Cardiac muscle cell (in vitro differentiated cells and primary cell): Measurements from ENCODE around the gene ZNF740. TPM values are rescaled to one million over a fixed set of nuclear protein-coding genes. Genes with fewer than 3 reads are reported as not detected.
A peak's percentile ranks its signal among the peaks of the same experiment; 100 is the strongest.

Experiments
- DNase-seq, 2 donors: peaks; one replicate each; pipeline versions ENCODE4 v3.0.0 to v3.0.0-alpha.2; 2010 to 2017; ENCODE audit warnings: low read depth in 1 of 2, low spot score in 1 of 2
- H3K27ac ChIP-seq: fragments of 200-600 bp; sonication (generic); 2 replicates; pipeline ENCODE4 v1.5.1; 2016
- H3K27me3 ChIP-seq: fragments of 200-600 bp; sonication (generic); 2 replicates; pipeline ENCODE4 v1.6.0; 2016; ENCODE audit warnings: control low read depth
- H3K36me3 ChIP-seq: fragments of 200-600 bp; sonication (generic); 2 replicates; pipeline ENCODE4 v1.5.1; 2016; ENCODE audit warnings: control low read depth
- H3K4me1 ChIP-seq: fragments of 200-600 bp; sonication (generic); 2 replicates; pipeline ENCODE4 v1.8.1; 2017; ENCODE audit warnings: low read depth, mild to moderate bottlenecking, mixed run types
- H3K4me3 ChIP-seq: fragments of 200-600 bp; sonication (generic); 2 replicates; pipeline ENCODE4 v1.5.1; 2016; ENCODE audit warnings: mild to moderate bottlenecking
- H3K9me3 ChIP-seq: fragments of 200-600 bp; sonication (generic); 2 replicates; pipeline ENCODE4 v1.5.1; 2017; ENCODE audit warnings: low read depth, mild to moderate bottlenecking, control low read depth
- CTCF ChIP-seq: IDR thresholded peaks from 2 replicates; pipeline ENCODE4 v1.5.1; 2012; ENCODE audit warnings: low read depth, mild to moderate bottlenecking, low read length
- polyA plus RNA-seq: library from polyadenylated mRNA; unstranded; fragments of >200 nt; fragmentation: Nextera tagmentation; extraction: Ambion mirVana; gene quantifications from 2 replicates; pipeline ENCODE4 v1.2.1, GENCODE V29; 2016
- total RNA-seq: library from RNA; depleted of rRNA; stranded (reverse); fragments of >200 nt; gene quantifications from 2 replicates; pipeline ENCODE4 v1.2.3, GENCODE V29; 2016

The ZNF740 gene
- total and polyA plus RNA-seq, 2 experiments from 2014 or later = 4.4 to 20.5 TPM

GRCh38 chr12:53236443-53237111 lies 56.1 kb downstream of the ZNF740 start:
- no peak for DNase-seq
- Histone ChIP-seq H3K36me3 (no peaks in the 10 kb centered on the region), H3K4me1 (peaks cover 25% of the 10 kb centered on the region), H3K27ac (no peak overlapping the region), H3K4me3 (no peak overlapping the region), H3K9me3 (no peaks in the 10 kb centered on the region), H3K27me3 (no peaks in the 10 kb centered on the region)
- no peak for TF ChIP-seq CTCF

GRCh38 chr12:53239643-53240258 lies 59.2 kb downstream of the ZNF740 start:
- H3K4me3 ChIP-seq = no peak overlapping the region
- no peaks in the 10 kb centered on the region for H3K27me3 ChIP-seq
- peaks cover 14% of the 10 kb centered on the region for H3K4me1 ChIP-seq
- H3K36me3 ChIP-seq = no peaks in the 10 kb centered on the region
- H3K27ac ChIP-seq = no peak overlapping the region
- DNase-seq = no peak
- TF ChIP-seq CTCF = no peak
- H3K9me3 ChIP-seq = no peaks in the 10 kb centered on the region

- no peaks in the 10 kb centered on the region for H3K9me3 ChIP-seq
- H3K4me3 ChIP-seq = no peak overlapping the region
- H3K27me3 ChIP-seq = no peaks in the 10 kb centered on the region
- H3K4me1 ChIP-seq = peaks cover 14% of the 10 kb centered on the region
- TF ChIP-seq CTCF = no peak
- no peaks in the 10 kb centered on the region for H3K36me3 ChIP-seq
- H3K27ac ChIP-seq = peak overlapping the region; percentile 75
- DNase-seq = no peak
These were observed 61.3 kb downstream of the ZNF740 start for GRCh38 chr12:53241623-53242412.

GRCh38 chr12:53244337-53244736 lies 63.8 kb downstream of the ZNF740 start:
- no peaks in the 10 kb centered on the region for H3K9me3 ChIP-seq
- DNase-seq = peak in 1 of 2 donors; percentile 69
- H3K27me3 ChIP-seq = no peaks in the 10 kb centered on the region
- H3K36me3 ChIP-seq = no peaks in the 10 kb centered on the region
- peaks cover 14% of the 10 kb centered on the region for H3K4me1 ChIP-seq
- no peak for TF ChIP-seq CTCF
- H3K4me3 ChIP-seq = no peak overlapping the region
- peak overlapping the region; percentile 59 for H3K27ac ChIP-seq

Other genes with a start within 250 kb of the ZNF740 start
- 310 and 601 TPM in 2 replicates for gene KRT18, start 231.6 kb upstream of the ZNF740 start, total RNA-seq
- gene KRT18, start 231.6 kb upstream of the ZNF740 start, polyA plus RNA-seq = 472 and 838 TPM in 2 replicates
- gene EIF4B, start 174.3 kb upstream of the ZNF740 start, total RNA-seq = 374 and 722 TPM in 2 replicates
- 50.0 and 81.5 TPM in 2 replicates for gene EIF4B, start 174.3 kb upstream of the ZNF740 start, polyA plus RNA-seq
- gene TNS2, start 130.7 kb upstream of the ZNF740 start, total RNA-seq = 3.9 and 4.5 TPM in 2 replicates
- 2.2 and 5.1 TPM in 2 replicates for gene TNS2, start 130.7 kb upstream of the ZNF740 start, polyA plus RNA-seq
- gene SPRYD3, start 101.3 kb upstream of the ZNF740 start, total RNA-seq = 14.8 and 15.8 TPM in 2 replicates
- gene SPRYD3, start 101.3 kb upstream of the ZNF740 start, polyA plus RNA-seq = 17.6 and 19.4 TPM in 2 replicates
- gene IGFBP6, start 83.1 kb upstream of the ZNF740 start, total RNA-seq = 58.9 and 105 TPM in 2 replicates
- gene IGFBP6, start 83.1 kb upstream of the ZNF740 start, polyA plus RNA-seq = 75.4 and 109 TPM in 2 replicates
- 0.57 and 1.6 TPM in 2 replicates for gene SOAT2, start 77.2 kb upstream of the ZNF740 start, total RNA-seq
- 1.3 and 1.9 TPM in 2 replicates for gene SOAT2, start 77.2 kb upstream of the ZNF740 start, polyA plus RNA-seq
- 11.4 and 29.4 TPM in 2 replicates for gene CSAD, start 203 bp downstream of the ZNF740 start, total RNA-seq
- 7.2 and 18.0 TPM in 2 replicates for gene CSAD, start 203 bp downstream of the ZNF740 start, polyA plus RNA-seq
- 0.25 and 1.1 TPM in 2 replicates for gene ITGB7, start 26.5 kb downstream of the ZNF740 start, total RNA-seq
- 0.55 and 0.86 TPM in 2 replicates for gene ITGB7, start 26.5 kb downstream of the ZNF740 start, polyA plus RNA-seq
- gene RARG, start 51.5 kb downstream of the ZNF740 start, total RNA-seq = 15.5 and 30.4 TPM in 2 replicates
- gene RARG, start 51.5 kb downstream of the ZNF740 start, polyA plus RNA-seq = 13.0 and 19.2 TPM in 2 replicates
- gene ESPL1, start 87.6 kb downstream of the ZNF740 start, total RNA-seq = 7.8 and 23.9 TPM in 2 replicates
- gene ESPL1, start 87.6 kb downstream of the ZNF740 start, polyA plus RNA-seq = 1.3 and 4.8 TPM in 2 replicates
- 435 and 511 TPM in 2 replicates for gene PFDN5, start 114.8 kb downstream of the ZNF740 start, total RNA-seq
- 548 and 553 TPM in 2 replicates for gene PFDN5, start 114.8 kb downstream of the ZNF740 start, polyA plus RNA-seq
- gene MYG1, start 119.0 kb downstream of the ZNF740 start, total RNA-seq = 69.5 and 71.0 TPM in 2 replicates
- gene MYG1, start 119.0 kb downstream of the ZNF740 start, polyA plus RNA-seq = 73.3 and 75.4 TPM in 2 replicates
- 117 and 119 TPM in 2 replicates for gene AAAS, start 140.9 kb downstream of the ZNF740 start, total RNA-seq
- gene AAAS, start 140.9 kb downstream of the ZNF740 start, polyA plus RNA-seq = 138 and 140 TPM in 2 replicates
- 0.14 and 0.39 TPM in 2 replicates for gene SP7, start 155.6 kb downstream of the ZNF740 start, total RNA-seq
- 0.45 TPM in 1 of 2 replicates, not detected in the other for gene SP7, start 155.6 kb downstream of the ZNF740 start, polyA plus RNA-seq
- 43.7 and 53.0 TPM in 2 replicates for gene SP1, start 199.5 kb downstream of the ZNF740 start, total RNA-seq
- 11.4 and 12.9 TPM in 2 replicates for gene SP1, start 199.5 kb downstream of the ZNF740 start, polyA plus RNA-seq
- 39.8 and 60.0 TPM in 2 replicates for gene AMHR2, start 243.1 kb downstream of the ZNF740 start, total RNA-seq
- 53.4 and 57.3 TPM in 2 replicates for gene AMHR2, start 243.1 kb downstream of the ZNF740 start, polyA plus RNA-seq